HG02938 (cell line): ENCODE measurements around the gene TRIP4.
"Not testable (repeated sequence)": the region's sequence is repeated elsewhere in the genome, so short reads cannot be mapped to it uniquely, and the experiment has no call there.

ENCODE experiments used
- ATAC-seq: cut with Tn5 transposase; IDR thresholded peaks from one replicate; pipeline ENCODE4 v1.9.1; 2021; ENCODE audit warnings: mild to moderate bottlenecking, moderate library complexity; ENCODE audit not compliant: unreplicated experiment

The TRIP4 gene

GRCh38 chr15:64478863-64479262 lies 91.2 kb downstream of the TRIP4 start:
- ATAC-seq: no peak

- no peak for ATAC-seq
These were observed 93.3 kb downstream of the TRIP4 start for GRCh38 chr15:64480891-64481290.

- ATAC-seq: no peak
These were observed 96.1 kb downstream of the TRIP4 start for GRCh38 chr15:64483749-64484148.

GRCh38 chr15:64485796-64486195 lies 98.2 kb downstream of the TRIP4 start:
- no peak for ATAC-seq

GRCh38 chr15:64490598-64491259 lies 103.1 kb downstream of the TRIP4 start:
- ATAC-seq: no peak

- ATAC-seq: no peak
These were observed 106.0 kb downstream of the TRIP4 start for GRCh38 chr15:64493641-64494040.

- not testable (repeated sequence) for ATAC-seq
These were observed 108.3 kb downstream of the TRIP4 start for GRCh38 chr15:64495968-64496367.

- ATAC-seq: no peak
These were observed 113.2 kb downstream of the TRIP4 start for GRCh38 chr15:64500695-64501395.

- no peak for ATAC-seq
These were observed 113.7 kb downstream of the TRIP4 start for GRCh38 chr15:64501396-64501715.

GRCh38 chr15:64502151-64502550 lies 114.5 kb downstream of the TRIP4 start:
- ATAC-seq: no peak

- no peak for ATAC-seq
These were observed 114.9 kb downstream of the TRIP4 start for GRCh38 chr15:64502551-64502950.

GRCh38 chr15:64503197-64503596 lies 115.6 kb downstream of the TRIP4 start:
- no peak for ATAC-seq

- ATAC-seq: no peak
These were observed 116.0 kb downstream of the TRIP4 start for GRCh38 chr15:64503640-64504039.
